ENCODE measurements around the gene KCNK2. TPM values are rescaled to one million over a fixed set of nuclear protein-coding genes. Genes with fewer than 3 reads are reported as not detected.

Gene KCNK2
- total and polyA plus RNA-seq, 10 donors, result 0.13 to 0.17 TPM; not detected in 8

- no peak overlapping the region for H3K27ac ChIP-seq
- DNase-seq, result no peak
- no peaks in the 10 kb centered on the region for H3K36me3 ChIP-seq
- intact Hi-C loops (cut with DNase I; ENCODE audit: low total_unique reads), result no loop called here
- 47 to 83% (median 56%) methylated on average over 2 of the region's 2 CpGs for WGBS, 5 donors
- TF ChIP-seq POLR2AphosphoS5 (IDR thresholded peaks at IDR 0.05) (no peak), POLR2A (IDR thresholded peaks at IDR 0.05) (no peak), CTCF (IDR thresholded peaks at IDR 0.05 in 8 of 11, conservative IDR thresholded peaks at IDR 0.05 in 3 of 11) (no peak)
- peaks cover 0 to 26% (median 21%) of the 10 kb centered on the region in 8 donors for H3K9me3 ChIP-seq
- H3K27me3 ChIP-seq (replicated peaks in 1 of 7), result no peaks in the 10 kb centered on the region
- no peak overlapping the region for H3K4me3 ChIP-seq
- no peaks in the 10 kb centered on the region for H3K4me1 ChIP-seq
These were observed 55.4 kb downstream of the KCNK2 start for GRCh38 chr1:215137985-215138384.

GRCh38 chr1:215140135-215140534, 57.6 kb downstream of the KCNK2 start:
- Histone ChIP-seq H3K27ac (no peak overlapping the region), H3K27me3 (replicated peaks in 1 of 7) (no peaks in the 10 kb centered on the region), H3K4me3 (no peak overlapping the region), H3K4me1 (no peaks in the 10 kb centered on the region), H3K36me3 (no peaks in the 10 kb centered on the region), H3K9me3 (peaks cover 0 to 26% (median 21%) of the 10 kb centered on the region in 8 donors)
- intact Hi-C loops (cut with DNase I; ENCODE audit: low total_unique reads), result no loop called here
- 71 to 90% (median 75%) methylated on average over 1 of the region's 1 CpG for WGBS, 5 donors
- no peak for TF ChIP-seq POLR2A (IDR thresholded peaks at IDR 0.05)
- TF ChIP-seq POLR2AphosphoS5 (IDR thresholded peaks at IDR 0.05), result no peak
- no peak for TF ChIP-seq CTCF (IDR thresholded peaks at IDR 0.05 in 8 of 11, conservative IDR thresholded peaks at IDR 0.05 in 3 of 11)
- no peak for DNase-seq

- peaks cover 0 to 26% (median 21%) of the 10 kb centered on the region in 8 donors for H3K9me3 ChIP-seq
- no peak for TF ChIP-seq CTCF (IDR thresholded peaks at IDR 0.05 in 8 of 11, conservative IDR thresholded peaks at IDR 0.05 in 3 of 11)
- TF ChIP-seq POLR2A (IDR thresholded peaks at IDR 0.05), result no peak
- TF ChIP-seq POLR2AphosphoS5 (IDR thresholded peaks at IDR 0.05), result no peak
- 76 to 86% (median 83%) methylated on average over 3 of the region's 3 CpGs for WGBS, 5 donors
- no peaks in the 10 kb centered on the region for H3K27me3 ChIP-seq (replicated peaks in 1 of 7)
- intact Hi-C loops (cut with DNase I; ENCODE audit: low total_unique reads), result no loop called here
- H3K4me3 ChIP-seq, result no peak overlapping the region
- no peak overlapping the region for H3K27ac ChIP-seq
- H3K4me1 ChIP-seq, result no peaks in the 10 kb centered on the region
- DNase-seq, result no peak
- H3K36me3 ChIP-seq, result no peaks in the 10 kb centered on the region
These were observed 58.9 kb downstream of the KCNK2 start for GRCh38 chr1:215141460-215141859.

GRCh38 chr1:215143497-215143896, 61.0 kb downstream of the KCNK2 start:
- TF ChIP-seq POLR2A (IDR thresholded peaks at IDR 0.05), result no peak
- no peak for TF ChIP-seq CTCF (IDR thresholded peaks at IDR 0.05 in 8 of 11, conservative IDR thresholded peaks at IDR 0.05 in 3 of 11)
- TF ChIP-seq POLR2AphosphoS5 (IDR thresholded peaks at IDR 0.05), result no peak
- Histone ChIP-seq H3K4me3 (no peak overlapping the region), H3K27me3 (replicated peaks in 1 of 7) (no peaks in the 10 kb centered on the region), H3K27ac (no peak overlapping the region), H3K36me3 (no peaks in the 10 kb centered on the region), H3K4me1 (no peaks in the 10 kb centered on the region), H3K9me3 (peaks cover 0 to 26% (median 21%) of the 10 kb centered on the region in 8 donors)
- WGBS, 5 donors, result 89 to 97% (median 91%) methylated on average over 2 of the region's 2 CpGs
- DNase-seq, result no peak
- intact Hi-C loops (cut with DNase I; ENCODE audit: low total_unique reads), result no loop called here
